Glomerular endothelial cell (primary cell): ENCODE measurements around the gene CNTN5. TPM values are rescaled to one million over a fixed set of nuclear protein-coding genes. Genes with fewer than 3 reads are reported as not detected.
"Not testable (repeated sequence)": the region's sequence is repeated elsewhere in the genome, so short reads cannot be mapped to it uniquely, and the experiment has no call there.

Experiments used
- DNase-seq: peaks from one replicate; pipeline ENCODE4 v3.0.0-alpha.2; 2011; ENCODE audit warnings: low read depth, low spot score; ENCODE audit errors: extremely low read depth
- total RNA-seq: library from RNA; depleted of rRNA; stranded (reverse); fragments of >200 nt; gene quantifications from 2 replicates; pipeline ENCODE4 v1.2.3, GENCODE V29; 2015

The CNTN5 gene
- total RNA-seq, 1 donor from 2014 or later, result not detected

DNA sequence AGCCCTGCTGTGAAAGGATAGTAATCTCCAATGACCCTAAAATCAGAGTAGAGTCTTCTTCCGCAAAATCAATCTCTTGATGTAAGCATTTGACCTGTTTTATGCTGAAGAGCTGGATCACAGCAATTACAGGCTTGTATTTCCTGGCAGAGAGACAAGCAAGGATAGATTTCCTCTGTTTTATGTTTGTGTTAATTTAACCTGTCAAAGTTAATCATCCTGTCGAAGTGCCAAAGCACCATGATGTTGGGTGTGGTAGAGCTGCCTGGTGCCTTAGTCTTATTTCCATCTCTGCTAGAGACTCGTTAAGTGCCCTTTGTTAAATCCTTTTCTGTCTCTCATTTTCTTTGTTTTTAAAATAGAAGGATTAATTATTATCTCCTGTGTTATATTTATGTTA lies 248.1 kb downstream of the CNTN5 start:
- no peak for DNase-seq

DNA sequence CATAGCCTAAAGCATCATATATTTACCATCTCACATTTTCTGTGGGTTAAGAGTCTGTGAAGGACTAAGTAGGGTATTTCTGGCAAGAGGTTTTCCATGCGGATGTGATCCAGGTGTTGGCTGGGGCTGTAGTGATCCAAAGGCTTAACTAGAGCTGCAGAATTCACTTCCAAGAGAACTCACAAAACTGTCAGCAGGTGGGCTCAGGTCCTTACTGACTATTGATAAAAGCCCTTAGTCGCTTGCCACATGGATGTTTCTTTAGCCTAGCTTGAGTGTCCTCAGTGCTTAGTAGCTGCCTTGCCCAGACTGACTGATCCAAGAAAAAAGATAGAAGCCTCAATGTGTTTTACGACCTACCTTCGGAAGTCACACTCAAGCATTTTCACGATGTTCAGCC lies 250.8 kb downstream of the CNTN5 start:
- no peak for DNase-seq

DNA sequence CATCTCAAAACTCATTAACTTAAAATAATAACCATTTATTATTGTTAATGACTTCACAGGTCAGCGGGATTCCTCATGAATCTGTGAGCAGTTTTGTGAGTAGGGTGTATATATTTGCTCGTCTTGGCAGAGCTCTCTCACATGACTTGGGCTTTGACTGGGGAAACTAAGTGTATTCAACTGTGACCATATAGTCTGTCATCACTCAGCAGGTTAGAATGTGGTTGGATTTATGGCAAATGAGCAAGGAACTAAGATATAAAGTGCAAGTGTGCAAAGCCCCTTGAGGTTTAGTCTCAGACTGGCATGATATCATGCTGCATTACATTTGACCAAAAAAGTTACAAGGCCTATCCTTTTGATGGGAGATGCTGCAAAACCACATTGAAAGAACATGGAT lies 254.8 kb downstream of the CNTN5 start:
- no peak for DNase-seq

DNA sequence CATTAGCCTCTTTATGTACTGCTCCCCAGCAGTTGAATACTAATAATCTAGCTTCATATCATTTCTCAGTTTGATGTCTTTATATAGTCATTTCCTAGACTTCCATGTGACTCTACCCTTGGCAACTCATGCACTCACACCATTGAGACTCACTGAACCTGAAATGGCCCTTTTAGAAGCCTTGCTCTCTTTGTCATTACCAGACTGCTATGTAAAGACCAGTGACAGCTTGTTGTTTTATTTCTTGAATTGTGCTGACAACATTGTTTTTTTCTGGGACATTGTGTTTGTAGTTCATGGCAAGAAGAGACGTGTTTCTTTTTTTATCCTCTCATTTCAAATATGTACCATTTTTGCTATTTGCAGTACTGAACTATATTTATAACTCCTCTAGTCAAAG lies 256.5 kb downstream of the CNTN5 start:
- no peak for DNase-seq

DNA sequence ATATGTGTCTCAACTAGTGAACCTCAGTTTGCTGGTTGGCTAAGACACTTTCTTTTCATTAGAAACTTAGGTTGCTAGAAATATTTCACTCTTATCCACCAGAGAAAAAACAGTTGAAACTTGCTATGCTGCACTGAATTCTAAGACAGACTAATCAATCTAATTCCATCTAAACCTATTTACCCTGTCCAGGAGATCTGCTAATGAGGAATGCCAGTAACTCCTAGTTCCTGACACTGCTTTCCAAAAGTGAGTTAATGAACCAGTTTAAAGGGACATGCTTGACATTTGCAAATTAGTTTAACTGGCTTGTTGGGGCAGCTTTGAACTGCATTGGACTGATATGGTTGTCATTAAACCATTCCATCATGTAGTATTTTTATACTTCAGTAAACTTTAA lies 258.5 kb downstream of the CNTN5 start:
- DNase-seq, result no peak

DNA sequence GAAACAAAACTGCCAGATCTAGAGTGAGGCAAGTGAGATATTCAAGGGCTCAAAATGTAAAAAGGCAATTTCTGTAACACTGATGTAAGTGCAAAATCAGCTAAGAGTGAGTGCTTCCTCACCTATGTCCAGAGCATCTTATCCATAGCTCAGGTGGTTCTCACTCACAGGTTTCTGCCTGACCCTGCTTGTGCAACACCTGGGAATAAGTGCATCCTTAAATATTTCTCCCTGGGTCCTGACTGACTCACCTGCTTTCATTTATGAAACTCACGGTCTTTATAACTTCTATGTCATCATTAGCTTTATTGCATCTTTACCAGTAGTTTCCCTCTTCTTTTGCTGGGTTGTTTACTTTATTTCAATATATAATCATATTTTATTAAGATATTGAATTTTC lies 260.6 kb downstream of the CNTN5 start:
- DNase-seq, result no peak

DNA sequence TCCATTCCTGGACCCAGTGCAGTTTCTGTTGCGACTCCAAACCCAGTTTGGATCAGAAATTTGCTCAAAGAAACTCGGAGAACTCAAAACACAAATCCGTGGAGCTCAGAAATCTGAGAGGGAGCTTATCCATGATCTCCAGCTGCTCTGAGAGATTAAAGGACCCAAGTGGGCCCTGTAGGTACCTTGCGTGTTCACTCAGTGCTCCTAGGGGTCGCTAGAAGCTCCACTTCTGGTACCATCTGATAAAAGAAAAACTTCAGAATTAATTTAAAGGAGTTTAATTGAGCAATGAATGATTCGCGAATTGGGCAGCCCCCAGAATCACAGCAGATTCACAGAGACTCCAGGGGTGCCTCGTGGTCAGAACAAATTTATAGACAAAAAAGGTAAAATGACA lies 277.2 kb downstream of the CNTN5 start:
- not testable (repeated sequence) for DNase-seq

DNA sequence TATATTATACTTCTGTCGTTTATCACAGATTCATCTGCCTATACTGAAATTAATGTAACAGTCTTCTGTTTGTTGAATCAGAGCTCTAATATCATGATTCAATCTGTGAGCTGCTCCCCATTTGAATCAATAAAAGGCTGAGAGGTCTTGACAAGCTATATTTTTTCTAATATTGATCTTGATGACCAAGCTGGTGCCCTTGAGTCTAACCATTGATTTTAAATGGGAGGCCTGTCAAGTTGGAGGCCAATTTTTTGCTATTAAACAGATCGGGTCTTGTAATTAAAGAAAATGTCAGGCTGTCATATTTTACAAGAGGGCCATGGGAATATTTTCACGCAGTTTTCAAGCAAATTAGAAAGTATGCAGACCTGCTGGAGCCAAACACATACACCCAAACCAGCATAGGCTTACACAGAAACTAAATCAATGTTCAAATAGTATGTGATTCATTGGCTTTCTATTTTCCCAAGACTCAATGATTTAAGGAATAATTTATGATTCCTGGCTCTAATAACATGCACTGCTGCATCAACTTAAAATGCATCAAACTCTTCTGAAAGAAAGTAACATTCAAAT lies 286.9 kb downstream of the CNTN5 start:
- DNase-seq, result no peak

DNA sequence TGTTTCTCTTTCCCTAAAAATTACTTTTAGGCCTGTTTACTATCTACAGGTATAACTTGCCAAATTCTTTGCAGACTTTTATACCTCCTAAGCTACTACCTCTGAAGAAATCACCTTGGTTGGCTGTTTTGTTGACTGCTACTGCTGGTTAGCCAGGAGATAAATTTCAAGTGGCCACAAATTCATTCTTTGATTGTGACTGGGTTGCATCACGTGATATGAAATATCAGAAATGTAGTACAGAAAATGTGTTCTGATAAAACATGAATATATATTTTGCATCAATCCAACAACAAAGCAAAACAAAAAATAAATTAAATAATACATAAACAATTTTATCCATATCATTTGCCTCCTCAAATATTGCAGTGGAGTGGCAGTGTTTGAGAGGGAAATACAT lies 291.1 kb downstream of the CNTN5 start:
- DNase-seq, result no peak

DNA sequence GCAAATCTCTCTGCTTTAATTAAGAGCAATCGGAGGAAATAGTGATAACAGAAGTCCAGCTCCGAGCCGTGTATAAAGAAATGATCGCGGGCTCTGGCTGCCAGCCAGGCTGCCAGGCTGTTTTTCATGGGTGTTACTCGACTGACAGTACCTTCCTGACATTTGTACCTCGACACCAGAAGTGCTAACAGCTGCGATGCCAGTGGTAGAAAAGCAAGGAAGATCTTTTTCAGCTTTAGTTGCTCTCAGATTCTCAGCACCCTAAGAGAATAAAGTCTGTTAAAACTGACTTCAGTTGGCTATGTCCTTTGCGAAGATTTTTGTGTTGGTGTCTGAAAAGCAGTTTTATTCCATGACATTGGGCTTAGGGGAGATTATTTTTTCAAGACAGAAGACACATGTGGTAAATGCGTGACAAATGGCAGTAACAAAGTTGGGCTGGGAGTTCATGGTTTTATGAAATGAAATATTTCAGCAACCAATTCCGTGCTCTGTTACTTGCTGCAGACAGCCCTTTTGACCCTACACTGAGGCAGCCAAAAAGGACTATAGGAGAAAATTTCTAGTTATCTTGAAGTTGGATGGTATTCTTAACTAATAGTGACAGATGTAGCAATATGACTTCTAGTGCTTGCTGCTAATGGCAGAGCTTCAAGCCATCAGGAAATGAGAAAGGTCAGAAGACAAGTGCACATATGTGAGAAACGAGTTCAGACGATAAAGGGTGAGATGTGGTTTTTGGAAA lies 296.2 kb downstream of the CNTN5 start:
- no peak for DNase-seq

DNA sequence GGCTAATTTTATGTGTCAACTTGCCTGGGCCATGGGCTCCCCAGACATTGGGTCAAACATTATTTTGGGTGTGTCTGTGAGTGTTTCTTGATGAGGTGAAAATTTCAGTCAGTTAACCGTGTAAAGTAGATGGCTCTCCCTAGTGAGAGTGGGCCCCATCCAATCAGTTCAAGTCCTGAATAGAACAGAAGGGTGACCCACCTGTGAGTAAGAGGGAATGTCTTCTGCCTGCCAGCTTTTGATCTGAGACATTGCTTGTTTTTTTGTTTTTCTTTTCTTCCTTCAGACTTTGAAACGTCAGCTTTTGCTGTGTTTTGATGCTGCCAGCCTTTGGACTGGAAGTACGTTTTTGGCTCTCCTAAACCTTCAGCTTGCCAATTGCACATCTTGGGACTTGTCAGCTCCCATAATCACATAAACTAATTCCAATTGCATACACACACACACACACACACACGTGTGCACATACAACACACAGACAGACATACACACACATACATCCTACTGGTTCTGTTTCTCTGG lies 300.1 kb downstream of the CNTN5 start:
- no peak for DNase-seq

DNA sequence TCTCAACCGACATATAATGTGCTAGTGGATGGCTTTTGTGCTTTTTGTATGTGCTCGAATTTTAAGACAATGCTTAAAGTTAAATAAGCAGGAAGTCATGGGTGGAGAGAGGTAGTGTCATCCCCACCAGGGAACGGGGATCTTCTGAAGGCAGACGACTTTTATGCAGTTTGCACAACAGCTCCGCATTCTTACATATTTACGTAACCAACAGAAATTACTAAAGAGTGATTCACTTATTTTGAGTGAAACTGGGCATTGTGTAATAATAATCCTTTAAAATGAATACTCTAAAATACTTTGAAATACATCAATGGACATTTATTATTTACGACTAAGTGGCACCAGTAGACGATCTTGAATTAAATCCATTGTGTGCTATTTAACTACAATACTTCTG lies 305.1 kb downstream of the CNTN5 start:
- no peak for DNase-seq

DNA sequence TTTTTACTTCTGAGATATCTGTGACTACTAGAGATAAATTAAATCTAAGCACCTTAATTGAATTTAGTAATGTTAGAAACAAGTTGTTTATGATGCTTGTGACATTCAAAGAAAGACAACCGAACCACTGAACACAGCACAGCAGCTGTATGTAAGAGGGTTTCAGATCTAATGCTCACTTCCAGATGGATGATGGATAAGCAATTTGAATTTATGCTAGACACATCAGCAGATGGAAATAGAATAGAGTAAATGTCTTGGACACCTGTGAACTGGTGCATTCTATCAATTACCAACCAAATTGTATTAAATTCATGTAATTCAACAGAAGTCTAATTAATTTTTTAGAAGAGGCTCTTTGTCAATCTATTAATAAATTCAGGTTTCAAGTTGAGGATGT lies 306.3 kb downstream of the CNTN5 start:
- DNase-seq, result no peak

DNA sequence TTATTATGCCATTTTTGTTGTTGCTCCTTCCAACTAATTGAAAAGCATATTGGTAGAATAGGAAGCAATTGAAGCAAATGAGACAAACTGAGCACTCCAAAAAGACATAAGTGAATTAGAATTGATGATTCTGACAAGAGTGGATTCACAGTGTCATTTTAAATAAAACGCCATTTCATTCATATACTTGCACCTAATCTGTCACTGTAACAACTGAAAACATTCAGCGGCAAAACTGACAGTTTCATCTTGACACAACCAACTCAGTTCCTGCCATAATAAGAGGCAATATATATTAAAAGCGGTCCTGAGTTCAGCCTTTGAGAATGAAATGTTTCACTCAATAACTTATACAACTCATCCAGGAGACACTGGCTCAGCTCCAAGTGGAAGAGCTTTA lies 306.8 kb downstream of the CNTN5 start:
- DNase-seq, result no peak

DNA sequence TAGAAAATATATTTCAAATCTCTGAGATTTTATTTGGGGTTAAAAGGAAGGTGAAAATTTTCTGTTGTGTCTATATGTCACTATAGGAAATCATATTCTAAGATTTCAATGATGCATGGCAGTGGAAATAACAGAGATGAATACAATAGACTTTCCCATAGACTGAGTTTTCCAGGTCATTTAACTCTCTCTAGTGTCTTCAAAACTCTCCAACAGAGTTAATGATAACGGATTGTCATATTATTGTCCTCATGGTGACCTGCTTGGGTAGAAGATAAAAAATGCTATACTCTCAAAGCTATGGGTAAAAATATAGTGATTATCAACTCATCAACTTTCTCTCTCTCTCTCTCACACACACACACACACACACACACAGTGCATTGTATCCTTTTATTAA lies 312.9 kb downstream of the CNTN5 start:
- DNase-seq, result no peak

DNA sequence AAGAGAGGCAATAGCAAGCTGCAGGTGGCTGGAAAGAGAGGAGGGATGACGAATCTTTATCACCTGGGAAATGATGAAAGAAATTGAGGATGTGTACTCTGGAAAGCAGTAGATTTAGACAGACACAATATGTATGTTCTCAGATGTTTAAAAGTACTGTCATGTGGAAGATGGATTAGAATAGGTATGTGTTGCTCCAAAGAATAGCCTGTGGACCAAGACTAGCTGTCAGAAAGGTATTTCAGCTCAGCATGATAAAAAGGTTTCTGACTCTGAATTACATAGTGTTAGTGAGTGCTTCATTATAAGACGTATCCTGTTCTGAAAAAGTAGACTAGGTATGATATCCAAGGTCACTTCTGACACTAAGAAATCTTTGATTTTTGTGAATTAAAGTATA lies 322.4 kb downstream of the CNTN5 start:
- DNase-seq, result no peak

DNA sequence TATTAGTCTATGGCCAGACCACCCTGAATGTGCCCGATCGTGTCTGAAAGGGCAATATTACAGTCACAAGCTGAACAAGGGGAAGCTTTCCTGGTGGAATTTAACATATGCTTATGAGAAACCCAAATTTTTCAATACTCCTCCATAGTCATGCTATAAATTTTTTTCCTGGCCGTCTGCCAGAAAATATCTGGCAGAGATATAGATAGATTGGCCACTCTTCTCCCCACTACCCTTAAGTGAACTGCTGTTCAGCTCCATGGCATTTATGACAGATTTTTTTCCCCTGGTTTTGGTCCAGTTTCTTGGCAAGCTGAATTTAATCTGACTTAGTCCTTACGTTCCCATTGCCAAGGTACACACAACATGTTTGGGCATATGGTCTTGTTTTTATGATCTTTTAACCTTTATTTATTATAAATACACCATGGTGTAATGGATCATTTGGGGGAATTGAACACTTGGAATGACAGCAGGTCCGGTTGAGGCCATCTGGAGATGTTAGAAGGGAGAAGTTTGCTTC lies 328.5 kb downstream of the CNTN5 start:
- no peak for DNase-seq

DNA sequence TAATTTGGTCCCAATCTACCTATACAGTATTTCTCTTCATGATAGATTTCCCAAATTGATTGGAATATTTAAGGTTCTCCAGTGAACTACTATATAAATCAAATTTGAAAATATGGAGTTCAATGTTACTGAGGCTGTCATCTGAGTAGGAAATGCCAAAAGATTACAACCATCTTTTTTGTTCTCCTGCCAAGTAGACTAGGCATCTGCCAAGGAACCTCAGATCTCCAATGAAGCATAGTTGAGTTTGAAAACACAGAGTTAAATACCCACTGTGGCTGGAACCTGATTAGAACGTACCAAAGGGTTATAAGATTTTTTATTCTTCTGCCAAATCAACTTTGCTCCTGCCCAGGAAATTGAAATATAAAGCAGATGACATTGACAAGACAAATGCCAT lies 330.9 kb downstream of the CNTN5 start:
- no peak for DNase-seq

DNA sequence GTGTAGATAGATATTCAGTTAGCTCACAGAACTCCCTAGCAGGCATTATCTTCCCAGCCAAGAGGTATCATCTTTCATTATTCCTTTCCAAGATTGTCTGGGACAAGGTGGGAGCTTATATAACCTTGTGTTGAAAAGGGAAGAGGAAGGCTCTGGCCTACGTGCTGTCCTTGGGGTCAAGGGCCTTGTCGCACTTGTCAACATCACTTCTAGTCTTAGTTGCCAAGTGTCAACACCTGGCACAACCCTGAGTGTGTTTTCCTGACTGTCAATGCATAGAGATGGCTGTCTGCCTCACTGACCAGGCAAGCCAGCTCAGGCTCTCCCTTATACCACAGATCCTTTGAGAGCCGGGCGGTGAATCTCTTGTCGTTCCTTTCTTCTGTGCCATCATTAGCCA lies 331.9 kb downstream of the CNTN5 start:
- no peak for DNase-seq

DNA sequence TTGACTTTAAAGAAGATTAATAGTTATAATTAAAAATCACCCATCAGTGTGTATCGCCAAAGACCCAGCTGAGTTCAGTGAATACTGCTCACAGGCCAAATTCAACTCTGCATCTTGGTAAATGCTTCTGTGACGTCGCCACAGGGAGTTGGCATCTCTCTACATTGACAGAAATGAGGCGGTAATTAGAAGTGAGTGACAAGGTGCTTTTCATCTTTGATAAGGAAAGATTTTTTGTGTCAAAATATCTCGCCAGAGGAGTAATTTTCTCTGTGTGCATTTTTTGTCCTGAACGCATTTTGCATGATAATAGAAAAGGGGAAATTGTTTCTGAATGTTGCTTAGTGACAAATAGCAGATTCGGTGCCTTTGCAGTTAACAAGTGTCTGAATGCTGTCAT lies 345.8 kb downstream of the CNTN5 start:
- no peak for DNase-seq

DNA sequence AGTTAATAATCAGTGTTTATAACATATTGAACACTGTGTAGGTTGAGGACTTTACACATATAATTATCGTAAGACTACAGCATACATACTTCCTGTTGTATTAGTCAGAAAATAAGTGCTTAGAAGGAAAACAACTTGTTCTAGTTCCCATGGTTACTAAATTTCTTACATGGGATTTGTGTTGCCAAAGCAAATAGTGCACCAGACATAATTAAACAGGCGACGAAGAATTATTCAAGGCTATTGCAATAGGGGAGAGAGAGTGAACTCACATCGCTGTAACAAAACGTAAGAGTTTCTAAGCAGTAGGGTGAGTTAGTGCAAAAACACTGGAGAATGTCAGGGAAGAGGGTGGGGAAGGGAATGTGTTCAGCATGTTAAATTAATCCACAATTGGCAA lies 347.8 kb downstream of the CNTN5 start:
- DNase-seq, result peak; percentile 34

DNA sequence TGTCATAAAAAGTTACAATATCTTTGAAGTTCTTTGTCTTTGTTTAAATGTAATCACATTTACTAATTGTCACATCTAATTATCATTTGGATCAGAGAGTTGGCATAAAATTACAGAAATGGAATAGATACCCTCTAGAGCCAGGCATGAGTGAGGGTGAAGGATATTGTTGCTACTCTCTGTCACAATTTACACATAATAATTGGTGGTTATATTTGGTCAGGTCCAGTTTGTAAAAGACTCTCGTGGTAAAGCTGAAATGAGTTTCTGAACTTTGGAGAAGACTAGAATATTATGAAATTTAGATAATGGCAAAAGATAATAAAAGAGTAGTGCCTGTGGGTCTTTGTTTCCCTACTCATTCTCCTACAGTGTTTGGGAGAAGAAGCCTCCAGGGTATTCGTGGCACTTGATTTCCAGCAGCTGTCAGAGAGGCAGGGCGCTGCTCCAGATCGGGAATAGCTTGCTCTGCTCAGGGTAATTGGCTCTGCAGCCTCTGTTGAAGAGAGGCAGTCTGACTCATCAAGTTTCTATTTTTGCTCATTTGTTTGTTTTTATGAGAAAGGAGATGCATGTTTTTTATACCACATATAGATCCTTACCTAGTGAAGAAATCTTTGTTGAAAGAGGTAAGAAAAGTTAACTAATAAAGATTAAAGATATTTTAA lies 349.9 kb downstream of the CNTN5 start:
- no peak for DNase-seq
